GOT3 (cell line): ENCODE results near the gene KRT16.
A peak's percentile ranks its signal among the peaks of the same experiment; 100 is the strongest.

Source experiments
- DNase-seq: peaks from one replicate; lab custom pipeline; 2025; ENCODE audit warnings: mixed read lengths; lab: John Stamatoyannopoulos, UW

The KRT16 gene

GRCh38 chr17:41612376-41613160 is at the start of gene KRT16:
Gene KRT16, minus strand, starts transcription at chr17:41612767. Its CDS starts 79 bp downstream, at chr17:41612688.
- DNase-seq: peak; percentile 30

GRCh38 chr17:41660221-41660711 is 47.7 kb upstream of the KRT16 start:
- DNase-seq: no peak

GRCh38 chr17:41659427-41660212 is 47.1 kb upstream of the KRT16 start:
- no peak for DNase-seq

- no peak for DNase-seq
These were observed 46.3 kb upstream of the KRT16 start for GRCh38 chr17:41658846-41659245.

GRCh38 chr17:41657936-41658335 is 45.4 kb upstream of the KRT16 start:
- DNase-seq: no peak

- no peak for DNase-seq
These were observed 44.7 kb upstream of the KRT16 start for GRCh38 chr17:41657176-41657754.

- no peak for DNase-seq
These were observed 43.9 kb upstream of the KRT16 start for GRCh38 chr17:41656249-41657023.

- no peak for DNase-seq
These were observed 43.1 kb upstream of the KRT16 start for GRCh38 chr17:41655611-41656111.

GRCh38 chr17:41654678-41655607 is 42.4 kb upstream of the KRT16 start:
- DNase-seq: no peak

GRCh38 chr17:41653892-41654677 is 41.5 kb upstream of the KRT16 start:
- no peak for DNase-seq

- DNase-seq: no peak
These were observed 40.9 kb upstream of the KRT16 start for GRCh38 chr17:41653421-41653820.

GRCh38 chr17:41652461-41652970 is 39.9 kb upstream of the KRT16 start:
- no peak for DNase-seq

GRCh38 chr17:41651625-41652460 is 39.3 kb upstream of the KRT16 start:
- DNase-seq: no peak

- no peak for DNase-seq
These were observed 38.4 kb upstream of the KRT16 start for GRCh38 chr17:41650794-41651624.

GRCh38 chr17:41649923-41650519 is 37.5 kb upstream of the KRT16 start:
- DNase-seq: no peak

- peak; percentile 50 for DNase-seq
These were observed 36.0 kb upstream of the KRT16 start for GRCh38 chr17:41648411-41649195.
